IPS DF 19.7 (cell line): ENCODE data around the gene SIGLEC12.

Source experiments
- DNase-seq: peaks from one replicate; pipeline ENCODE4 v3.0.0-alpha.2; 2013; ENCODE audit warnings: low read depth, low spot score

The SIGLEC12 gene

GRCh38 chr19:51501594-51502263 lies at the start of gene SIGLEC12:
SIGLEC12 (minus strand) TSS chr19:51501800; CDS start chr19:51501733, 67 bp downstream.
- DNase-seq, result no peak

GRCh38 chr19:51550848-51551672 lies 49.5 kb upstream of the SIGLEC12 start:
- DNase-seq, result no peak

- no peak for DNase-seq
These were observed 48.1 kb upstream of the SIGLEC12 start for GRCh38 chr19:51549533-51550324.

GRCh38 chr19:51548891-51549305 lies 47.3 kb upstream of the SIGLEC12 start:
- DNase-seq, result no peak

DNA sequence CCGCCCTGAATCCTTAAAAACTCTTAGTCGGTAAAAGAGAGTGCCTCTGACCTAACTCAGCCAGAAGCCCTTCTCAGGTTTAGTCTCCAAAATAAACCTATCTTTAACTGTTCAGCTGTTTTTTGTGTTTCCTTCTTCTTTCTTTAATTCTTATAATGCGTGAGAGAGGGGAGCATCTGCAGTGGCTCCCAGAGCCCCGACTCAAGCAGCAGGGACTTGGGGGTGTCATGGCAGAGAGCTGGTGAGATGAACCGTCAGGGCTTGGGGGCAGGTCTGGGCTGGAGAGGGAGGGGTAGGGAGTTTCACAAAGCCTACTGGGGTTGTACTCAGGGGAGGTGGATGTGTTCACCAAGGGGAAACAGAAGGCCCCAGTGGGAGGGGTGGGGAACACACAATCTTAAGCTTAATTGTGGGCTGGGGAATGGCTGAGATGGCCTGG lies 46.6 kb upstream of the SIGLEC12 start:
- no peak for DNase-seq

DNA sequence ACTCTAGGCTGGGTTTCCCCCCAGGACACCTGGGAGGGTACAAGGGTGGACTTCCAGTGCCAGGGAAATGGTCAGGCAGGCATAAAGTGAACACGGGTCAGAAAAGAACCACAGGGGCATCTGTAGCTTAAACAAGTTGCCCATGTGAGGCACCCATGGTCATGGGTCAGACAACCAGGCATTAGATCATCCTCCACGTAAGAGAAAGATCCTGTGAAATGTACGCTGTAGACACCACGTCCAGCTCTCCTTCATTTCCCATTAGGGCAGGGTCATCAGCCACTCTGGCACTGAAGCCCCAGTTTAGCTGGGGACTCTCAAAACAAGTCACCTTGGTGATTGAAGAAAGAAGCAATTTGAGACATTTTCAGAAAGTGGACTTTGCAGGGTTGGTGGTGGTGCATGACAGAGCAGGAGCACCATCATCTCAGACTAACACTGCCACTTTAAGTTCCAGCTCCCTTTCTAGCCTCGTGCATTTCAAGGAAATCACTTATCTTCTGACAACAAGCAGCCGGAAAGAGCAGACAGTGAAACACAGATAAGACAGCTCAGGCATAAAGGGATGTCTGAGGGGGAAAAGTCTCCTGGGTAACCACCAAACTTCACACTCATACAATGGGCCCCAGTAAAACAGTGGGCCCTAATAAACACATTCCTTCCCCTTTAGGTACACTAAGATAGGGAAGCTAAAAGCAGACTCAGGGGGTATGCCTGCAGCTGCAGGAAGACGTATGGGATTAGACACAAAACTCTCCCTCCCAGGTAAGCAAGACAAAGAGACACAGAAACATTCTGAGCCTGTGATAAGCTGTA lies 46.0 kb upstream of the SIGLEC12 start:
- no peak for DNase-seq

- no peak for DNase-seq
These were observed 45.2 kb upstream of the SIGLEC12 start for GRCh38 chr19:51546650-51547396.

DNA sequence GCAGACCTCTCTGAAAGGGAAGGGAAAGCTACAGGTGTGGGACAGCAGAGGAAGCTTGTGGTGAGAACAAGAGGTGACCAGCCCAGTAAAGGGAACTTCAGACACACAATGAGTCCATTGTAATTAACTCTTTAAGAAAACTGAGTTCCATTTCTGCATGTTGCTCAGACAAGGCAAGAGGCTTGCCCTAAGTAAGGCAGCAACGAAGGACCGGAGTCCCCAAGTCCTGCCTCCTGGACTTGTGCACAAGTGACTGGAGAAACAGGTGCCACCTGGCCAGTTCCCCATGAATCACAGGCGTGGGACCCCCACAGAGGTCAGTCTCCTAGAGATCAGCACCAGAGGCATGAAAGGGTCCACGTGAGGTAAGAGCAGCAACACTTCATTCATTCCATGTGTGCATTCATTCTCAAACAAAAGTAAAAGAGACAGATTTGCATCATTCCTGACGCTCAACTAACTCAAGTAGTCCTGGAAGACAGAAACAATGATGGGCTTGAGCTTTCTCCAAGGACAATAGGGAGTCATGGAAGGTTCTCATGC lies 44.6 kb upstream of the SIGLEC12 start:
- no peak for DNase-seq

- no peak for DNase-seq
These were observed 42.4 kb upstream of the SIGLEC12 start for GRCh38 chr19:51544038-51544437.

- no peak for DNase-seq
These were observed 41.1 kb upstream of the SIGLEC12 start for GRCh38 chr19:51542699-51543098.

GRCh38 chr19:51541458-51542357 lies 40.1 kb upstream of the SIGLEC12 start:
- DNase-seq, result no peak

DNA sequence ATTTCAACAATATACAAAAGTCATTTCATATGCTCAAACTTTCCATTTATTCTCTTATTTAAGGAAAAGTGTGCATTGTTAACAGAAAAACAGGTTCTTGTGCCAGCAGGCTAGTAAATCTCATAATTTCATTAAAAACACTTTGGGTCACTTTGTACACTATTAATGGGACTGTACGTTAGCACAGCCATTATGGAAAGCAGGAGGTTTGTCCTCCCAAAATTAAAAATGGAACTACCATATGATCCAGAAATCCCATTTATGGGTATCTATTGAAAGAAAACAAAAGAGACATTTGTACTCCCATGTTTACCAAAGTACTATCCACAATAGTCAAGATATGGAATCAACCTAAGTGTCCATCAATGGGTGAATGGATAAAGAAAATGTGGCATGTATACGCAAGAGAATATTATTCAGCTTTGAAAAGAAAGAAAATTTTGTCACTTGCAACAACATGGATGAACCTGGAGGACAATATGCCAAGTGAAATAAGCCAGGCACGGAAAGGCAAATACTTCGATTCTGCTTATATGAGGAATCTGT lies 38.3 kb upstream of the SIGLEC12 start:
- no peak for DNase-seq

DNA sequence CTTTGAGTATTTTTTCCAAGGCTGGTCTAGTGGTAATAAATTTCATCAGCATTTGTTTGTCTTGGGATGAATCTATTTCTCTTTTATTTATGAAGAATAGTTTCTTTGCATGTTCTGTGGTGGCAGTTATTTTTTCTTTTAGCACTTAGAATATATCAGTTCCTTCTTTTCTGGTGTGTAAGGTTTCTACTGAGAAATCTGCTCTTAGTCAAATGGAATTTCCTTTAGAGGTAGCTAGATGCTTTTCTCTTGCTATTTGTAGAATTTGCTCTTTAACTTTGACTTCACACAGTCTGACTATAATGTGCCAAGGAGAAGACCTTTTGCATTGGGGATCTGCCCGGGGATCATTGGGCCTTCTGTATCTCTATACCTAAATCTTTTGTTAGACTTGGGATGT lies 33.9 kb upstream of the SIGLEC12 start:
- DNase-seq, result no peak

GRCh38 chr19:51531349-51532315 lies 30.0 kb upstream of the SIGLEC12 start, which contains the start of gene SIGLEC6:
SIGLEC6 (minus strand) TSS chr19:51531670; CDS start chr19:51531648, 22 bp downstream.
- DNase-seq, result no peak

DNA sequence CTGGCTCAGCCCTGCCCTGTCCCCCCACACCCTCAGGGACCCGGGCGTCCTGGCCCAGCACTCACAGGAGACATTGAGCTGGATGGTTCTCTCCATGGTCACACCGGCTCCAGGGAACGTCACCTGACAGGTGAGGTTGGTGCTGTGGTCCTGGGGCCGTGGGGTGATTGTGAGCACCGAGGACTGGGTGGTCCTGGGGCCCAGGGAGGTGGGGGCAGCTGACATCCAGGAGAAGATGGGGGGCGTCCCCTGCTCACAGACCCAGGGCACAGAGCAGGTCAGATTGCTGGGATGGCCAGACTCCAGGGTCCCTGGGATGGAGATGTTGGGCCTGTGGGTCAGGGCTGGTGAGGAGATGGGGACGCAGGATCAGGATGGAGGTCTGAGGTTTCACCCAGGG lies 29.0 kb upstream of the SIGLEC12 start:
- DNase-seq, result no peak

DNA sequence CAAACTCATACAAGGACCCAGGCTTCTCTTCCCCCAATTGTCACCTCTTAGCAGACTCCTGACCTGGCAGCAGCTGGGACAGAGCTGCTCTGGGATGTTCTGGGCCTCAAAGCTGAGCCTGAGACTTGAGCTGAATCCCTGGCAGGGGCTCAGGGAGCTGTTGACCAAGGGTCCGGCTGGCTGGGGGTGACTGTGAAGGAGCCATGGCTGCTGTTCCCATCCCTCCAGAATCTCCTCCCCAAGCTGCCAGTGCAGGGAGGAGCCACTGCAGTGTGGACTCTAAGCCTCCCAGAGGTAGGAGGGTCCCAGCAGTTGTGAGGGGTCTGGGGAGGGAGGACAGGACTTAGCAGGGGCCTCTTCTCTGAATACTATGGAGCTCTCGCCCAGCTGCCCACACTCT lies 27.7 kb upstream of the SIGLEC12 start:
- no peak for DNase-seq

DNA sequence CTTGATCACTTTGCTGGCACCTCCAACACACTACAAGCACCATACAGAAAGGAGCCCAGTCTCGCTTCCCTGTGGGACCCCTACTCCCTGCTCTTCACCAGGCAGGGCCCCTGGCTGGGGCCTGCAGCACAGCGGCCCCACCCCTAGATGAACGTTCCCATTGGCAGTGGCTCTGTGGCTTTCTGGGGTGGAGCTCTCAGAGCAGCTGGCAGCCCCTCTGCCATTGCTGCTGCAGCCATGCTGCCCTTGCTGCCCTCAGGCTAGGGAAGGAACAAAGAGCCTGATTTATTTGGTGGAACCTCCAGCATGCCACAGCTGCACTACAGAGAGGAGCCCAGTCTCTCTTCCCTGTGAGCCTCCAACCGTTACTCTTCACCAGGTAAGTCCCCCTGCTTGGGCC lies 24.1 kb upstream of the SIGLEC12 start:
- no peak for DNase-seq
